Activated B cell treated with CpG ODN at 0.5 μM for 24 hours (primary cell): ENCODE measurements around the gene SLC24A1. TPM values are rescaled to one million over a fixed set of nuclear protein-coding genes. Genes with fewer than 3 reads are reported as not detected.

Experiments used
- ATAC-seq: fragments of 200-7000 bp; cut with Tn5 transposase; one replicate; pipeline ENCODE4 v1.10.0; 2021; ENCODE audit warnings: low read depth, mild to moderate bottlenecking, moderate library complexity
- CTCF ChIA-PET: fragments of 350-600 bp; sonication (Branson Sonifier 250); formaldehyde crosslinking; loops from one replicate; lab custom pipeline; 2021; ENCODE audit warnings: antibody characterized with exemption; lab: Charles Lee
- POLR2A ChIA-PET: fragments of 350-600 bp; sonication (Branson Sonifier 250); formaldehyde crosslinking; loops from one replicate; lab custom pipeline; 2021; ENCODE audit warnings: antibody characterized with exemption; lab: Charles Lee
- DNase-seq: peaks from one replicate; pipeline ENCODE4 v3.0.0; 2022
- H3K27ac Mint-ChIP-seq: one replicate; pipeline ENCODE4 v1.8.0; 2020; ENCODE audit warnings: mixed read lengths
- H3K27me3 Mint-ChIP-seq: one replicate; pipeline ENCODE4 v1.8.0; 2021; ENCODE audit warnings: mixed read lengths
- H3K36me3 Mint-ChIP-seq: one replicate; pipeline ENCODE4 v1.8.0; 2021; ENCODE audit warnings: low read depth, mixed read lengths
- H3K4me1 Mint-ChIP-seq: one replicate; pipeline ENCODE4 v1.8.0; 2021; ENCODE audit warnings: mixed read lengths
- H3K4me3 Mint-ChIP-seq: one replicate; pipeline ENCODE4 v1.8.0; 2020; ENCODE audit warnings: mild to moderate bottlenecking, mixed read lengths
- H3K9me3 Mint-ChIP-seq: one replicate; pipeline ENCODE4 v1.8.0; 2020; ENCODE audit warnings: mixed read lengths
- CTCF ChIP-seq: fragments of 200-600 bp; IDR thresholded peaks from one replicate; pipeline ENCODE4 v1.8.0; 2022; ENCODE audit warnings: antibody characterized with exemption, mild to moderate bottlenecking
- intact Hi-C: fragments of 100-400 bp; cut with micrococcal nuclease; formaldehyde crosslinking; loops from one replicate; pipeline ENCODE4 v1.15.1; 2024
- total RNA-seq: library from RNA; stranded (reverse); gene quantifications from 2 replicates; pipeline ENCODE4 v1.2.3, GENCODE V29; 2022

The SLC24A1 gene
- total RNA-seq, 1 donor from 2014 or later = 4.6 TPM

GRCh38 chr15:65632780-65633375 lies 11.1 kb downstream of the SLC24A1 start:
- TF ChIP-seq CTCF = no peak
- no peaks in the 10 kb centered on the region for H3K9me3 Mint-ChIP-seq
- no peak overlapping the region for H3K27ac Mint-ChIP-seq

GRCh38 chr15:65633752-65634151 lies 12.0 kb downstream of the SLC24A1 start:
- H3K36me3 Mint-ChIP-seq = peaks cover 2% of the 10 kb centered on the region
- ATAC-seq (no peak), DNase-seq (no peak)
- no peak overlapping the region for H3K4me3 Mint-ChIP-seq
- H3K27me3 Mint-ChIP-seq = no peaks in the 10 kb centered on the region
- CTCF ChIA-PET = no interaction called here
- H3K4me1 Mint-ChIP-seq = peaks cover 28% of the 10 kb centered on the region
- H3K9me3 Mint-ChIP-seq = no peaks in the 10 kb centered on the region
- TF ChIP-seq CTCF = no peak
- POLR2A ChIA-PET = no interaction called here
- no peak overlapping the region for H3K27ac Mint-ChIP-seq
- intact Hi-C loops = no loop called here

More at GRCh38 chr15:65632780-65633375, 11.1 kb downstream of the SLC24A1 start:
- Mint-ChIP-seq H3K36me3 (peaks cover 7% of the 10 kb centered on the region), H3K4me1 (peaks cover 21% of the 10 kb centered on the region), H3K4me3 (no peak overlapping the region), H3K27me3 (no peaks in the 10 kb centered on the region)
- intact Hi-C loops = no loop called here
- ChIA-PET CTCF (no interaction called here), POLR2A (interaction anchor here (0.6 kb wide), 2 partner anchors 447 to 754 kb away, joined by 4 to 5 read pairs; partner anchors contain the start of genes CLPX and MAP2K1)
- ATAC-seq = no peak
- no peak for DNase-seq

- ChIA-PET CTCF (no interaction called here), POLR2A (no interaction called here)
- Mint-ChIP-seq H3K36me3 (no peaks in the 10 kb centered on the region), H3K9me3 (no peaks in the 10 kb centered on the region), H3K4me3 (no peak overlapping the region), H3K27me3 (no peaks in the 10 kb centered on the region), H3K4me1 (peaks cover 28% of the 10 kb centered on the region), H3K27ac (no peak overlapping the region)
- TF ChIP-seq CTCF = no peak
- no peak for ATAC-seq
- intact Hi-C loops = no loop called here
- no peak for DNase-seq
Observed at GRCh38 chr15:65634356-65634755, 12.6 kb downstream of the SLC24A1 start.

GRCh38 chr15:65638109-65638508 lies 16.4 kb downstream of the SLC24A1 start:
- H3K4me3 Mint-ChIP-seq = no peak overlapping the region
- intact Hi-C loops = loop anchor here (1.0 to 5.0 kb wide), 6 partner anchors 219 to 649 kb away; no protein-coding TSS in a partner anchor
- H3K27ac Mint-ChIP-seq = no peak overlapping the region
- ChIA-PET CTCF (interaction anchor here (0.8 to 2.7 kb wide), 10 partner anchors 9 to 652 kb away, joined by 3 to 7 read pairs (median 4); partner anchors contain the start of genes INTS14 and SLC24A1), POLR2A (interaction anchor here (0.6 kb wide), 1 partner anchor 149 kb away, joined by 6 read pairs; no protein-coding TSS in a partner anchor)
- H3K36me3 Mint-ChIP-seq = no peaks in the 10 kb centered on the region
- no peaks in the 10 kb centered on the region for H3K9me3 Mint-ChIP-seq
- H3K27me3 Mint-ChIP-seq = no peaks in the 10 kb centered on the region
- ATAC-seq = no peak
- TF ChIP-seq CTCF = no peak
- no peak for DNase-seq
- peaks cover 8% of the 10 kb centered on the region for H3K4me1 Mint-ChIP-seq

- no peak overlapping the region for H3K4me3 Mint-ChIP-seq
- H3K9me3 Mint-ChIP-seq = no peaks in the 10 kb centered on the region
- CTCF ChIA-PET = interaction anchor here (0.8 to 2.7 kb wide), 12 partner anchors 10 to 651 kb away, joined by 3 to 8 read pairs (median 4); partner anchors contain the start of gene SLC24A1
- intact Hi-C loops = loop anchor here (1.0 to 5.0 kb wide), 6 partner anchors 219 to 649 kb away; no protein-coding TSS in a partner anchor
- H3K27me3 Mint-ChIP-seq = no peaks in the 10 kb centered on the region
- DNase-seq = no peak
- peak; percentile 73 for ATAC-seq
- H3K27ac Mint-ChIP-seq = no peak overlapping the region
- H3K4me1 Mint-ChIP-seq = peaks cover 8% of the 10 kb centered on the region
- H3K36me3 Mint-ChIP-seq = peaks cover 3% of the 10 kb centered on the region
- POLR2A ChIA-PET = interaction anchor here (0.6 to 1.3 kb wide), 3 partner anchors 8 to 243 kb away, joined by 3 to 9 read pairs (median 5); partner anchors contain the start of gene RAB11A
- TF ChIP-seq CTCF = peak; percentile 35
Observed at GRCh38 chr15:65638681-65639089, 16.9 kb downstream of the SLC24A1 start.
